ENCODE results near the gene MAEA. TPM values are rescaled to one million over a fixed set of nuclear protein-coding genes. Genes with fewer than 3 reads are reported as not detected.

The MAEA gene
- total RNA-seq (10 to 100 TPM; 36.3 to 51.0 TPM), polyA plus RNA-seq (ENCODE audit: insufficient read length in 2 of 2) (10 to 100 TPM; 56.3 to 71.8 TPM)
- long read RNA-seq, donor 1, full-length matches to known transcripts = 30 of 93 reads
- long read RNA-seq, donor 1, partial matches to known transcripts = 63 of 93 reads
- long read RNA-seq, donor 1, other reads (novel, unspliced or antisense) = 0 of 93 reads
- long read RNA-seq, donor 2, transcript MAEA-202 (9 exons, 2,222 nt) = major isoform, 7 of 10 reads
- long read RNA-seq, donor 2, partial matches to known transcripts = 0 of 10 reads
- long read RNA-seq, donor 2, other reads (novel, unspliced or antisense) = 0 of 10 reads
- long read RNA-seq, donor 3, transcript MAEA-202 (9 exons, 2,222 nt) = major isoform, 14 of 27 reads
- long read RNA-seq, donor 3, partial matches to known transcripts = 11 of 27 reads
- long read RNA-seq, donor 3, other reads (novel, unspliced or antisense) = 0 of 27 reads
- long read RNA-seq, donor 4, transcript MAEA-202 (9 exons, 2,222 nt) = major isoform, 15 of 67 reads
- long read RNA-seq, donor 4, partial matches to known transcripts = 50 of 67 reads
- long read RNA-seq, donor 4, other reads (novel, unspliced or antisense) = 0 of 67 reads

DNA sequence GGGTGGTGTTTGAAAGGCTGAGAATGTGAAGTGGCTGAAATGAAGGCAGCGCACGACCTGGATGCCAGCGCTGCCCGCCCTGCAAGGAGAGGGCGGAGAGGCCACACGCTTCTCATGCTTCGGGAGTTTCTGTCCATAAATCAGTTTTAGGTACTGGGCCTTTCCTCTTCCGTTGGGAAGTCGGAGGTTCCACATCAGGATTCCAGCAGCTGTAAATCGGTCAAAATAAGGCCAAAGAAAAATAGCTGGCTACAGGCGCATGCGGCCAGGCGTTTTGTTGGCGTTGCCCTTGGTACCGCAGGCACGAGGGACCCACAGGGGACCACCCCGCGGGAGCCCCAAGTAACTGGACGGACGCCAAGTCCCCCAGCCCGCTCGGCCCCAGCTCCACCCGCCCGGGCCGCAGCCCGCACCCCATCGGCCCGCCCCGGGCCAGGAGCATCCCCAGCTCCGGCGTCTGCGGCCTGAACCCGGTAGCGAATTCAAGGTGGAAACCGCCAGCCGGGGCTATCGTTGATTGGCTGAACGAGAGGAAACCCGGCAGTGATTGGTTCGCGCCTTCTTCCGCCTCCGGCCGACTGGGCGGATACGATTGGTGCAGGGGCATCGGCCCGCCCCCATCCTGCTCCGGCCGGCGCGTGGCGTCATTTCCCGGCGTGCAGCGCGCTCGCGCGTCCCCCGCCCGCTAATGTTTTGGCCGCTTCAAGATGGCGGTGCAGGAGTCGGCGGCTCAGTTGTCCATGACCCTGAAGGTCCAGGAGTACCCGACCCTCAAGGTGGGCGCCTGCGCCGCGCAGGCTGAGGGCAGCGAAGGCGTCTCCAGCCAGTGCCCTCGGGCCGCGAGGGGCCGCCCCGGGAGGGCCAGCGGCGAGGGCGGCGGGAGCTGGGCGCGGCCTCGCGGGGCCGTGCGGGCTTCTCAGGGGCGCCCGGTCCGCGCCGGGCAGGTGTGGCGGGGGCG lies at the start of gene MAEA:
Gene MAEA (plus strand): TSS at position 685 of the 958 bp plus-strand sequence. CDS start 23 bp downstream, at position 708.
- peak; percentile 89 to 99 (median 92) for DNase-seq (ENCODE audit: low read depth in 4 of 6, low spot score in 6 of 6)
- Histone ChIP-seq H3K36me3 (ENCODE audit: control insufficient read depth, insufficient read depth, low read length) (peaks cover 18% of the 10 kb centered on the region), H3K27ac (ENCODE audit: low read depth, low read length) (peak within 1 kb of the TSS; percentile 35), H3K27me3 (ENCODE audit: control insufficient read depth, insufficient read depth, low read length) (no peaks in the 10 kb centered on the region), H3K4me3 (ENCODE audit: low read depth, low read length) (peak within 1 kb of the TSS; percentile 55), H3K4me1 (ENCODE audit: control insufficient read depth, insufficient read depth, low read length) (peaks cover 34% of the 10 kb centered on the region), H3K9me3 (ENCODE audit: control insufficient read depth, insufficient read depth, low read length) (no peaks in the 10 kb centered on the region)
- under 1% methylated on average over 95 of the region's 95 CpGs for WGBS (ENCODE audit: insufficient coverage)

GRCh38 chr4:1239950-1240307 lies 49.8 kb upstream of the MAEA start:
- Histone ChIP-seq H3K9me3 (ENCODE audit: control insufficient read depth, insufficient read depth, low read length) (no peaks in the 10 kb centered on the region), H3K36me3 (ENCODE audit: control insufficient read depth, insufficient read depth, low read length) (peaks cover 99% of the 10 kb centered on the region), H3K27ac (ENCODE audit: low read depth, low read length) (no peak overlapping the region), H3K4me3 (ENCODE audit: low read depth, low read length) (no peak overlapping the region), H3K4me1 (ENCODE audit: control insufficient read depth, insufficient read depth, low read length) (peaks cover 45% of the 10 kb centered on the region), H3K27me3 (ENCODE audit: control insufficient read depth, insufficient read depth, low read length) (no peaks in the 10 kb centered on the region)
- WGBS (ENCODE audit: insufficient coverage) = 96% methylated on average over 21 of the region's 22 CpGs
- DNase-seq (ENCODE audit: low read depth in 4 of 6, low spot score in 6 of 6) = no peak

GRCh38 chr4:1240721-1241465 lies 48.8 kb upstream of the MAEA start:
- no peaks in the 10 kb centered on the region for H3K27me3 ChIP-seq (ENCODE audit: control insufficient read depth, insufficient read depth, low read length)
- DNase-seq (ENCODE audit: low read depth in 4 of 6, low spot score in 6 of 6) = no peak
- peaks cover 99% of the 10 kb centered on the region for H3K36me3 ChIP-seq (ENCODE audit: control insufficient read depth, insufficient read depth, low read length)
- peaks cover 47% of the 10 kb centered on the region for H3K4me1 ChIP-seq (ENCODE audit: control insufficient read depth, insufficient read depth, low read length)
- WGBS (ENCODE audit: insufficient coverage) = 92% methylated on average over 37 of the region's 37 CpGs
- no peak overlapping the region for H3K27ac ChIP-seq (ENCODE audit: low read depth, low read length)
- H3K4me3 ChIP-seq (ENCODE audit: low read depth, low read length) = no peak overlapping the region
- no peaks in the 10 kb centered on the region for H3K9me3 ChIP-seq (ENCODE audit: control insufficient read depth, insufficient read depth, low read length)

DNA sequence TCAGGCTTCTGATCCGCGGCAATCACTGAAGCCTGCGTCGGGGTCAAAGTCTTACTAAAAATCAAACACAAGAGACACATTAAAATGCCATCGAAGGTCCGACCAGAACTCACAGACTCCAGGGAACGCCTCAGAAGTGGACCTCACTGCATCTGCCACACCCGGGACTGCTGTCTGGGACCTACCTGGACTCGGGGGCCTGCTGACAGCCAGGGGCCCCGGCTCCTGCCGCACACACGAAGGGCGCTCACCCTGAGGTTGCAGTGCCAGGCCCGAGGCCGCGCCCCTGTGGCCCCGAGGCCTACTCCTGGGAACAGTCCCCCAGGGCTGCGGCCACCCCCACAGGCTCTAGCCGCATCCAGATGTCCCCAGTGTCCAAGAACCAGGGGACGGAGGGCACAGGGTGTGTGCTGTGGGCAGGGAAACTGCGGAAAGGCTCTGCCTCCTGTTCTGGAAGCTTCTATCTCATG lies 48.2 kb upstream of the MAEA start:
- H3K4me1 ChIP-seq (ENCODE audit: control insufficient read depth, insufficient read depth, low read length) = peaks cover 50% of the 10 kb centered on the region
- WGBS (ENCODE audit: insufficient coverage) = 94% methylated on average over 21 of the region's 21 CpGs
- DNase-seq (ENCODE audit: low read depth in 4 of 6, low spot score in 6 of 6) = no peak
- H3K4me3 ChIP-seq (ENCODE audit: low read depth, low read length) = no peak overlapping the region
- peaks cover 99% of the 10 kb centered on the region for H3K36me3 ChIP-seq (ENCODE audit: control insufficient read depth, insufficient read depth, low read length)
- H3K27ac ChIP-seq (ENCODE audit: low read depth, low read length) = no peak overlapping the region
- H3K9me3 ChIP-seq (ENCODE audit: control insufficient read depth, insufficient read depth, low read length) = no peaks in the 10 kb centered on the region
- H3K27me3 ChIP-seq (ENCODE audit: control insufficient read depth, insufficient read depth, low read length) = no peaks in the 10 kb centered on the region

GRCh38 chr4:1241936-1242505 lies 47.7 kb upstream of the MAEA start:
- no peaks in the 10 kb centered on the region for H3K9me3 ChIP-seq (ENCODE audit: control insufficient read depth, insufficient read depth, low read length)
- H3K36me3 ChIP-seq (ENCODE audit: control insufficient read depth, insufficient read depth, low read length) = peaks cover 99% of the 10 kb centered on the region
- no peak overlapping the region for H3K4me3 ChIP-seq (ENCODE audit: low read depth, low read length)
- 79% methylated on average over 24 of the region's 24 CpGs for WGBS (ENCODE audit: insufficient coverage)
- DNase-seq (ENCODE audit: low read depth in 4 of 6, low spot score in 6 of 6) = no peak
- no peaks in the 10 kb centered on the region for H3K27me3 ChIP-seq (ENCODE audit: control insufficient read depth, insufficient read depth, low read length)
- H3K27ac ChIP-seq (ENCODE audit: low read depth, low read length) = no peak overlapping the region
- peaks cover 55% of the 10 kb centered on the region for H3K4me1 ChIP-seq (ENCODE audit: control insufficient read depth, insufficient read depth, low read length)

GRCh38 chr4:1242506-1243450 lies 46.9 kb upstream of the MAEA start:
- H3K27ac ChIP-seq (ENCODE audit: low read depth, low read length) = no peak overlapping the region
- H3K4me3 ChIP-seq (ENCODE audit: low read depth, low read length) = no peak overlapping the region
- peaks cover 63% of the 10 kb centered on the region for H3K4me1 ChIP-seq (ENCODE audit: control insufficient read depth, insufficient read depth, low read length)
- H3K27me3 ChIP-seq (ENCODE audit: control insufficient read depth, insufficient read depth, low read length) = no peaks in the 10 kb centered on the region
- 95% methylated on average over 29 of the region's 30 CpGs for WGBS (ENCODE audit: insufficient coverage)
- H3K36me3 ChIP-seq (ENCODE audit: control insufficient read depth, insufficient read depth, low read length) = peaks cover 96% of the 10 kb centered on the region
- no peaks in the 10 kb centered on the region for H3K9me3 ChIP-seq (ENCODE audit: control insufficient read depth, insufficient read depth, low read length)
- no peak for DNase-seq (ENCODE audit: low read depth in 4 of 6, low spot score in 6 of 6)

DNA sequence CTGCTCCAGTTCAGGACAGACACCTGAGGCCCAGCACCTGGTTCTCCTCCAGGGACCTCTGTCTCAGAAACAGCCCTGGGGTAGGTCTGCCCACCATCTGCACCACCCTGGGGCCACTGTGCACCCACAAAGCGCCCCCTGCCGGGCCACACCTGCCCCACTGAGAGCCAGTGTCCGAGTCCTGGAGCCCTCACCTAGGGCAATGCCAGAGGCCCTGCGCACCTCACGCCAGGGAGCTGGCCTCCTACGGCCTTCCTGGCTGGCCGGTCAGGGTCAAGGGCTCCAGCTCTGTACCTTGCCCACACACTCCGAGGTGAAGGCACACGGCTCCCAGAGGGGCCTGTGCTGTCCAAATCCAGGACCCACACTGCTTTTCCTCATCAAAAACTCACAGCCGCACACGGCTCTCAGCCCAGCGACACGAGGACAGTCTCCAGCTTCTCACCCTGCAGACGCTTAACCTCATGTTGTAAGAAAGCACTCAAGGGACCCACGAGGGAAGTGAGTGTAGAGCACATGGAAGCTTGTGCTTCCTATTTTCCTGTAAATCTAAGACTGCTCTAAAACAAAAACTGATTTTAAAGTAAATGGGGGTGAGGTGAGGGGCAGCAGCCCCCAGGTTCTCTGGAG lies 46.1 kb upstream of the MAEA start:
- H3K27ac ChIP-seq (ENCODE audit: low read depth, low read length) = no peak overlapping the region
- H3K27me3 ChIP-seq (ENCODE audit: control insufficient read depth, insufficient read depth, low read length) = no peaks in the 10 kb centered on the region
- no peaks in the 10 kb centered on the region for H3K9me3 ChIP-seq (ENCODE audit: control insufficient read depth, insufficient read depth, low read length)
- H3K4me3 ChIP-seq (ENCODE audit: low read depth, low read length) = no peak overlapping the region
- H3K36me3 ChIP-seq (ENCODE audit: control insufficient read depth, insufficient read depth, low read length) = peaks cover 88% of the 10 kb centered on the region
- WGBS (ENCODE audit: insufficient coverage) = 88% methylated on average over 15 of the region's 15 CpGs
- DNase-seq (ENCODE audit: low read depth in 4 of 6, low spot score in 6 of 6) = no peak
- H3K4me1 ChIP-seq (ENCODE audit: control insufficient read depth, insufficient read depth, low read length) = peaks cover 63% of the 10 kb centered on the region

Measured in spinal cord (tissue), 10 donors.